HG03342 (cell line): Measurements from ENCODE around the gene MAPK8.

Experiments
- ATAC-seq: cut with Tn5 transposase; IDR thresholded peaks from one replicate; pipeline ENCODE4 v1.9.1; 2021; ENCODE audit warnings: mild to moderate bottlenecking, moderate library complexity; ENCODE audit not compliant: unreplicated experiment

Gene MAPK8

DNA sequence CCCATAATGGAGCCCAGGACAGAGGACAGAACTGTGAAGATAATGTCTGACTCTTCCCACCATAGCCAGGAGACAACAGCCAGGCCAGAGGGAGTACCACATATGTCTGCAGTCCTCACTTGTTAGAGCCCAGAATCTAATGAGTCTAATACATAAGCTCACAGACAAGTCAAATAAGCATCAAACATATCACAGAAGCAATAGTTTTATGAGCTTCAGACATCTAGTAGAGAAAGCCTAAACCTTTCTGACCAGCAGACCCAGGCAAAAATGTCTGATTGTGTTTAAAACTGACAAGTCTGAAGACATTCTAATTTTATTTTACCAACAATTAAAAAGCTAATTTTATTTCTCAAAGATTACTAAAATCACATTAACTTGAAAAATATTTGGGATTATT lies 75.5 kb downstream of the MAPK8 start:
- ATAC-seq = no peak

GRCh38 chr10:48382982-48383381 lies 76.5 kb downstream of the MAPK8 start:
- ATAC-seq = no peak

DNA sequence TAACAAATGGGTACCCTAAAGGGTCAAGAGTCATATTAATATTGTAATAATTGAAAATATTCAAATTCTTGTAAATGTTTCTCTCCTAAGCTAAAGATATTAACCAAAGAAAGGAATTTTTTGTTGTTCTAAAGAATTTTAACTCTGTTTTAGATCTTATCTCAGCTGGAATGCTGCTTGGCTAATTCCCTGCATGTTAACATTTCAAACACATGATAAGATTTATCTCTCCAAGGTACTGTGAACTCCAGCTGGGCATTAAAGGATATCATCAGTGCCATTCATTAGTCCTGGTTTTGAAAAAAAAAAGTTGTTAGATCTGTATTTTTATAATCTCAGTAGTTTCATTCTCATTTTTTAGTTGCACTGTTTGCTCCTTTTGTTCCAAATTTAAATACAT lies 76.9 kb downstream of the MAPK8 start:
- ATAC-seq = no peak

DNA sequence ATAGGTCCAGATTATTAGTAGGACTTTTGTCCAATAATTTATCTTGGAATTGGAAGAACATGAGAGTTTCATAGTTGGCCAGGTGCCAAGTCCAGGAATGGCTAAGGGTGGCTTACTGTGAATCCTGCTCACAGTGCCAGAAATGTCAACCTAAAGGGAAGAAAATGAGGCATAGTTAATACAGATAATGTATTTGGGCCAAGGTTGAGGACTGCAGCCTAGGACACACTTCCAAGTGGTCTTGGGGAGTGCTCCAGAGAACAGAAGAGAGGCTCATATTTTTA lies 78.2 kb downstream of the MAPK8 start:
- no peak for ATAC-seq

DNA sequence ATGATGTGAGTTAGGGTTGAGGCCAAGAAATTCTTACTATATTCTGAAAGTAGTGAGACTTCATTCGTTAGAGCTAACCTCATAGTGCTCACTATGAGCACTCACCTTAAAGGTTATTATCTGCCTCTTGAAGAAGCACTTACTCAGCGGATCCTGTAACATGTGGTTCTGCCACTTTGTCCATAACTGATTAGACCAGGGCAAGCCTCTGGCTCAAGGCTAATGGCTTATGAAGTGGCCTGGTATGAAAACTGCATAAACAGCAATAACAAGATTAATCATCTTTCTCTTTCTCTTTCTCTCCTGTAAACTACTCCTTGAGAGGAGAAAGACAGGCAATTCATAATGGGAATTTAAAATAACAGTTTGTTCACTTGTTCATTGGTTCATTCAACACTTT lies 82.8 kb downstream of the MAPK8 start:
- no peak for ATAC-seq

DNA sequence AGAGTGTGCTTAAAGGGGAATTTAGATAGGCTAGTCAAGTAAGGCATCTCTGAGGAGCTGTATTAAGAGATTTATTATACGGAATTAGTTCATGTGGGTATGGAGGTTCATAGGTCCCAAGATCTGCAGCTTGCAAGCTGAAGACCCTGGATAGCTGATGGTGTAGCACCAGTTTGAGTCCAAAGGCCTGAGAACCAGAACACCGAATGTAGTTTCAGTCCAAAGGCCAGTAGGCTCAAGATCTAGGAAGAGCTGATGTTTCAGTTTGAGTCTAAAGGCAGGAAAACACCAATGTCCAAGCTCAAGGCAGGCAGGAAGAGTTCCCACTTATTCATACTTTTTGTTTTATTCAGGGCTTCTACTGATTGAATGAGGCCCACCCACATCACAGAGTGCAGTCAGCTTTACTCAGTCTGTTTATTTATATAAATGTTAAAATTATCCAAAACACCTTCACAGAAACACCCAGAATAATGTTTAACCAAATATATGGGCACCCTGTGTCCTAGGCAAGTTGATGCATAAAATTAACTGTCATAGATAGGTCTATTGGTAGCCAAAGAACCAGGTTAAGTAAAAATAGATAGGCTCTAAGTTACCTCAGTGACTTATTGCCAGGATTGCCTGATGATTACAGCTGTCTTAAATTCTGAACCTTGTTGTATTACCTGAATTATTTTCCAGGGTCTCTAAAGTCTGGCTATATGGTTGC lies 83.5 kb downstream of the MAPK8 start:
- ATAC-seq = no peak

DNA sequence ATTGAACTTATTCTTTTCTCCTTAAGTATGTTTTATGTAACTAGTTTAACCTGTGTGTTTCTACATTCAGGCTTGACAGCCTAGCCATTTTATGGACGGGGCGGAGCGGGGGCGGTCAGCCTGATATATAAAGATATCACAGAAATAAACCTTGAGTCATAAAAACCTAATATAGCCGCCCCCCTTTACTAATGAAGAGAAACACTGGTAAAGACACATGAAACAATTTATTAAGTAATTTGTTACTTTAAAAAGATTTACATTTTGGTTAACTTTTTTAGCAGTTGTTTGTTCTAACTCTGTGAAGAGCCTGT lies 84.0 kb downstream of the MAPK8 start:
- ATAC-seq = no peak

GRCh38 chr10:48390933-48391845 lies 84.7 kb downstream of the MAPK8 start:
- peak; percentile 74 for ATAC-seq

DNA sequence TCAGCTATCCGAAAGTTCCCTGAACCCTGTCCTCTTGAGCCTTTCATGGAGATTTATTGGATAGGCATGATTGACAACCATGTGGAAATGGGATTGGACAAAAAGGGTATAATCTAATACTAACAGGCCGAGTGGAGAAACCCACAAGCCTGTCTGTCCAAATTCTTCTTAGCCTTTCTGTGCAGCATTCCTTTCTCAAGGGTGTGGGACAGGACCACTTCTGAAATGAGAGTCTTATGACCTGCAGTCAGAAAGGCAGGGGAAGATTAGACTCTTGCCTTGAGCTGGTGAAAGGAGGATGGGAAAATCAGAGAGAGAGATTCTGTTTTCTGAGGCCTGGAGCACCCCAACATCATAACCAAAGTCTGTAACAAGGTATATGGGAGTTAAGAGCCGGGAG lies 85.5 kb downstream of the MAPK8 start:
- no peak for ATAC-seq

GRCh38 chr10:48398261-48398660 lies 91.8 kb downstream of the MAPK8 start:
- ATAC-seq = no peak

- ATAC-seq = no peak
These were observed 92.6 kb downstream of the MAPK8 start for GRCh38 chr10:48399056-48399541.

DNA sequence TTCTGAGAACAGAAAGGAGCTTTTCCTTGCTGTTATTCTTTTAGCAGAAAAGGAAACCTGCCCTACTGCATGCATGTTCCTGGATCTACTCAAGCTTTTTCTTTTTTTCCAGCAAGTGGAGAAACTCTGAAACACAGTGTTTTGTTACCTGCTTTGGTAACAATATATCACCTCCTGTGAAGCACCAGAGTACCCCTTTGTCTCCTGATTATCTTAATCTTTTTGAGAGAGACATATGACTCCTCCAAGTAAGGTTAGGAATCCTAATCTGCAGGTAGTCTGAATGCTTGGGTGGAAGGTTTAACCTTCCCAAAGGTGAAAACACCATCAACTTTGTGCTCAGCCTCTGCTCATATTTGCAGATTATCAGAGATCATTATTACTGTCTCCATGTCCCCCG lies 93.1 kb downstream of the MAPK8 start:
- no peak for ATAC-seq

DNA sequence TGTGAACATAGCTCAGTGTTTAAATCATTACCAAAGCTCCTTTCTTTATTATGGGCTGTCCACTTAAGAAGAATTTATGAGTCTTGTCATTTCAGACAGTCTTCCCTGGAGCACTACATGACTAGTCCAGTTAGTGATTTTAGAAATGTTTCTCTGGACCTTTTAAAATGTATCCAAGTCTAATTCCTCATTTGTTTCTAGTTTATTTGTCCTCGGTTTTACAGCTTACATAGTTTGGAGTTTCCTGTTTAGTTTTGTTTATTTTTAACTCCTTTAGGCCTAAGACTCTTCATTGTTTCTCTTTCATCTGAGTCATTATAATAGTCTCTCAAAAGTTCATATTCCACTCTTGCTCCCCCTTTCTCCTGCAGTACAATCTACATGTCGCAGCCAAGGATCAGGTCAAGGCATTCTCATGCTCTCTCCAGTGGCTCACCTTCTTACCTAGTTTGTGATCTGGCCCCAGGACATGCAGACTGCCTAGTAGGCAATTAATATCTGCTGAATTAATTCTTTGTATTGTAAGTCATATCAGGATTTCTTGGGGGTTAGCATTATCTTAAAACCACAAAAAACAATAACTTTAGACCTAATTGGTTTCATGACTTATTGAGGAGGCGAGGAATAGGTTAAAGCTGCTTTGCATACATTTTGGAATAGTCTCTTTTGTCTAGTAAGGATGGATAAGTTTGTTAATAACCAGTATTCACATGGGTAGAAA lies 93.8 kb downstream of the MAPK8 start:
- ATAC-seq = no peak

DNA sequence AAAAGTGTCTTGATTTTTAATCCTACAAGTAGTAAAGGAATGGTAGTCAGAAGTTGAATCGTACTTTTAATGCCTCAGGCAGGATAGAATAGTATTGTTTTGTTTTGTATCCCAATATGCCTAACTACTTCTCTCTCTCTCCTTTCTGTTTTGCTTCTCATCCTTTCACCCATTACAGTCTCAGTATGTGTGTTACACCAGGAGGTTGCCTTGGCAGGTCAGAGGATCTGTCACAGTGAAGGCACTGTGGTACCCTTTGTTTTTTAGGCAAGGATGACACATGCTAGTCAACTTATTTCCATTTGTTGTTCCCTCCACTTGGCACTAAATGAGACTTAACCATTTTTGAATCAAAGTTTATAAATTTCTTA lies 94.4 kb downstream of the MAPK8 start:
- no peak for ATAC-seq

GRCh38 chr10:48404646-48405045 lies 98.2 kb downstream of the MAPK8 start:
- ATAC-seq = no peak

DNA sequence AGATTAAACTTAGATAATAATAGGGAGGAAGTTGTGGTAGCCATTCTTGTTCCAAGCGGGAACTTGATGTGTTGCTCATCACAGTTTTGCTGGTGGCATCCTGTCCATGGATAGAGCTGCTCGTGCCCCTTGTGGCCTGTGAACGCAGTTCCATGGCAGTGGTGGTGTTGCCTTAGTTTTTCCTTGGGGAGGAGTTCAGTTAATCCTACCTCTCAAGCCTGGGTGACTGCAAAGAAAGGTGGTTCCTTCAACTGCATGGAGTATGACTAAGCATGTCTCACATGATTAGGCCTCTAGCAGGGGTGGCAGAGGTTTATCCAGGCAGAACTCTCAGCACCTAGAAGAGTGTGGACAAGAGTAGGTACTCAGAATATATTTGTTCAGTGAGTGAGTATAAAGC lies 99.7 kb downstream of the MAPK8 start:
- ATAC-seq = no peak

- no peak for ATAC-seq
These were observed 100.2 kb downstream of the MAPK8 start for GRCh38 chr10:48406658-48407057.

GRCh38 chr10:48410503-48410902 lies 104.0 kb downstream of the MAPK8 start:
- no peak for ATAC-seq

- ATAC-seq = no peak
These were observed 105.0 kb downstream of the MAPK8 start for GRCh38 chr10:48411510-48411909.

- no peak for ATAC-seq
These were observed 105.6 kb downstream of the MAPK8 start for GRCh38 chr10:48412081-48412480.

DNA sequence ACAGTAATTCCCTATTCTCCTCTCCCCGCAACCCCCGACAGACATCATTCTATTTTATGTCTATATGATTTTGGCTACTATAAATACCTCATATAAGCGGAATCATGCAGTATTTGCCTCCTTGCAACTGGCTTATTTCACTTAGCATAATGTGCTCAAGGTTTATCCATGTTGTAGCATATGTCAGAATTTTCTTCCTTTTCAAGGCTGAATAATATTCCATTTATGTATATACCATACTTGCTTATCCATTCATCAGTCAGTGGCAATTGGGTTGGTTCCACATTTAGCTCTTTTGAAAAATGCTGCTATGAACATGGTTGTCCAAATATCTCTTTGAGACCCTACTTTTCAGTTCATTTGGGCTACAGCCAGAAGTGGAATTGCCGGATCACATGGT lies 106.5 kb downstream of the MAPK8 start:
- no peak for ATAC-seq

DNA sequence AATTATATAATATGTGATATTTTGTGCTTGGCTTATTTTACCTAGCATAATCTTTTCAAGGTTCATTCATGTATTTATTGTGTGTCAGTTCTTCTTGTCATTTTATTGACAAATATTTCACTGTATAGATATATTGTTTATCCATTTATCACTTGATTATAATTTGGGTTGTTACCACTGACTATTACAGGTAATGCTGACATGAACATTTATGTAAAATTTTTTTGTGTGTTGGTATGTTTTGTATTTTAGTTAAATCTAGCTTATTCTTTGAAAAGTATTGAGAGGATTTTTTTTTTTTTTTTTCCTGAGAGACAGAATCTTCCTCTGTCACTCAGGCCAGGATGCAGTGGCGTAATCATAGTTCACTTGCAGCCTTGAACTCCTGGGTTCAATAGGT lies 107.7 kb downstream of the MAPK8 start:
- no peak for ATAC-seq
